ENCODE results near the gene OR5AN1.

OR5AN1 gene

DNA sequence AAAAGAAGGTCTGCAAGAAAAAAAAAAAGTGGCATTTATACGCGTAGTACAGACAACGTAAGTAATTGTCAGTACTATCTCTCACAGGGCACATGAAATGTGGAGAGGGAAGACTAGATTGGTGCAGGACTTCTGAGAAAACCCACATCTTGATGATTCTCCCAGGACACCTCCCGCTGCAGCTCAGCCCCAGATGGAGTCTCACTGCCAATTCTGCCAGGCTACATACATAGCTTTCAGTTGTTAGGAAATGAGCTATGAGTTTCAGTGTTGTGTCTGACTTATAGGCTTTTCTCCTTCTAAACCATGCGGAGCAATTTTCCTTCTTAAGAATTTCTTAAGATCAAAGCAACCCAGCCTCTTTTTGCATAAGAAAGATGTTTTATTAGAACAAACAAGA lies 57.9 kb downstream of the OR5AN1 start:
- Mint-ChIP-seq H3K36me3 (ENCODE audit: low read depth) (no peaks in the 10 kb centered on the region), H3K27ac (no peak overlapping the region), H3K27me3 (ENCODE audit: low read depth, poor library complexity) (peaks cover 4% of the 10 kb centered on the region), H3K9me3 (no peaks in the 10 kb centered on the region), H3K4me3 (no peak overlapping the region), H3K4me1 (peaks cover 11% of the 10 kb centered on the region)
- TF ChIP-seq, protein P1, sequence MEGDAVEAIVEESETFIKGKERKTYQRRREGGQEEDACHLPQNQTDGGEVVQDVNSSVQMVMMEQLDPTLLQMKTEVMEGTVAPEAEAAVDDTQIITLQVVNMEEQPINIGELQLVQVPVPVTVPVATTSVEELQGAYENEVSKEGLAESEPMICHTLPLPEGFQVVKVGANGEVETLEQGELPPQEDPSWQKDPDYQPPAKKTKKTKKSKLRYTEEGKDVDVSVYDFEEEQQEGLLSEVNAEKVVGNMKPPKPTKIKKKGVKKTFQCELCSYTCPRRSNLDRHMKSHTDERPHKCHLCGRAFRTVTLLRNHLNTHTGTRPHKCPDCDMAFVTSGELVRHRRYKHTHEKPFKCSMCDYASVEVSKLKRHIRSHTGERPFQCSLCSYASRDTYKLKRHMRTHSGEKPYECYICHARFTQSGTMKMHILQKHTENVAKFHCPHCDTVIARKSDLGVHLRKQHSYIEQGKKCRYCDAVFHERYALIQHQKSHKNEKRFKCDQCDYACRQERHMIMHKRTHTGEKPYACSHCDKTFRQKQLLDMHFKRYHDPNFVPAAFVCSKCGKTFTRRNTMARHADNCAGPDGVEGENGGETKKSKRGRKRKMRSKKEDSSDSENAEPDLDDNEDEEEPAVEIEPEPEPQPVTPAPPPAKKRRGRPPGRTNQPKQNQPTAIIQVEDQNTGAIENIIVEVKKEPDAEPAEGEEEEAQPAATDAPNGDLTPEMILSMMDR (IDR thresholded peaks at IDR 0.05), result no peak
- DNase-seq, result no peak

DNA sequence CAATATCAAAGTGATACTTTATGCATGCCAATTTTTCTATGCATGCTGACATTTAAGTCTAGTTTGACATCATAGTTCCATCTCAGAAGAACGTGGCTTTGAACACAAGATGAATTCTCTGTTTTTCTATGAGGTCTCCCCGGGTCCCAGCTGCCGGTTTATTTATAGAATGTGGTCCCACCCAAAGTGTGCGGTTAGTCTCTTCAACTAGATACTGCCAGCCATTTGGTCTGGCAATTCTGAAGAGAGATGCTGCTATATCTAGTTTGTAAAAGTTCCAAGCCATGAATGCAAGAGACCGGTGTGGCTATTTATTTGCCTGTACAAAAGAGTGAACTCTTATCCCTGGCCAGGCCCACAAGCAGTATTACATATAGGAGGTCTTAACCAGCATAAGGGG lies 58.3 kb downstream of the OR5AN1 start:
- Mint-ChIP-seq H3K27ac (no peak overlapping the region), H3K9me3 (no peaks in the 10 kb centered on the region), H3K4me1 (peaks cover 11% of the 10 kb centered on the region), H3K36me3 (ENCODE audit: low read depth) (no peaks in the 10 kb centered on the region), H3K4me3 (no peak overlapping the region), H3K27me3 (ENCODE audit: low read depth, poor library complexity) (peaks cover 4% of the 10 kb centered on the region)
- TF ChIP-seq, protein P1 (IDR thresholded peaks at IDR 0.05), result no peak
- no peak for DNase-seq

DNA sequence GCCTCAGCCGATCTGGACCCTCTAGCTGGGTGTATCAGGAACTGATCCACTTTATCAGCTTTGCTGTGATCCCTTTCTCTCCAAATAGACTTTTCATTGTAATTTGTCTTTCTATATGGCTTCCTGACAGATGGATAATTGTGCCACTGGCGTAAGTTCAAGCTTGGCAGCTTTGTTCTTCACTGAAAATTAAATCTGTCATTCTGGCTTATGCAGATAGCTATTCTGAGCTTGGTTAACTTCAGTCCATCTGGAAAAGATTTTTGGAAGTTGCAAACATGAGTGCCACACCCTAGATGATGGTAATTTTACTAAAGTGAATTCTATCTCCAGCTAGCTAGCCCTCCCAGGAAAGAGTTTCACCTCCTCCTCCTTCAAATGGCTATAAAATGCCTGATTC lies 59.5 kb downstream of the OR5AN1 start:
- no peak for DNase-seq
- peaks cover 11% of the 10 kb centered on the region for H3K4me1 Mint-ChIP-seq
- no peaks in the 10 kb centered on the region for H3K9me3 Mint-ChIP-seq
- H3K27ac Mint-ChIP-seq, result no peak overlapping the region
- no peaks in the 10 kb centered on the region for H3K36me3 Mint-ChIP-seq (ENCODE audit: low read depth)
- H3K27me3 Mint-ChIP-seq (ENCODE audit: low read depth, poor library complexity), result peaks cover 6% of the 10 kb centered on the region
- no peak overlapping the region for H3K4me3 Mint-ChIP-seq
- TF ChIP-seq, protein P1 (IDR thresholded peaks at IDR 0.05), result no peak

Measured in nephron progenitor cell (in vitro differentiated cells).